HuH-7.5 (cell line): ENCODE data around the gene UXS1.

Experiments
- DNase-seq: peaks from one replicate; pipeline ENCODE4 v3.0.0; 2011; ENCODE audit warnings: low spot score

Gene UXS1

DNA sequence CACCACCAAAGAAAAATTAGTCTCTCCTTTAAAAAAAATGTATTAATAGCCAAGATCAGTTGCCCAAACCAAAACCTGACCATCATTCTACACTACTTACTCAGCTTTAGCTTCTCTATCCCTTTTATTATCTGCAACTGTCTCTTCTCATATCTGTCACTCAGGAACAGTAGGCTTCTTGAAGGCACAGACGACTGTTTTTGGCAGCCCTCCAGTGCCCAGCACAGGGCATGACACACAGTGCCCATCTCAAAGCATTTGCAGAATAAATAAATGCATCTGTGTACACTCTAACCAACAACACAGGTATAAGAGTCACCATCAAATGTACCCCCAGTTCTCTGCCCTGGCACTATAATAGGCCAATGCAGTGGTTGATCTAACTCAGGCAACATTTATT, 117.2 kb downstream of the UXS1 start:
- DNase-seq: no peak

DNA sequence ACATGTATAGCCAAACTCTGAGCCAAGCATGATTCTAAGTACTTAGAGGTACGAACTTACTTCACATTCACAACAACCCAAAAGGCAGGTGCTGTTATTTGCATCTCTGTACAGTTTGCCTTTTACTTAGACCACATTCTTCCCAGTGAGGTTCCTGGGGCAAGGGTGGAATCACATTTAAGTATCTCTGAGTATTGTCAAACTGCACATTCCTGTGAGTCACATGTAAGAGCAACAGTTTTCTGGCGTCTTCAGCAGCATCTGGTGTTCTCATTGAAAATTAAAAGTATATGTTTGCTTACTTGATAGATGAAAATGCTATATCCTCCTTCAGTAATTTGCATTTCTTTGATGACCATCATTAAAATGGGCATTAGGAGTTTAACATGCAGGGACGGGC, 119.1 kb downstream of the UXS1 start:
- DNase-seq: no peak

DNA sequence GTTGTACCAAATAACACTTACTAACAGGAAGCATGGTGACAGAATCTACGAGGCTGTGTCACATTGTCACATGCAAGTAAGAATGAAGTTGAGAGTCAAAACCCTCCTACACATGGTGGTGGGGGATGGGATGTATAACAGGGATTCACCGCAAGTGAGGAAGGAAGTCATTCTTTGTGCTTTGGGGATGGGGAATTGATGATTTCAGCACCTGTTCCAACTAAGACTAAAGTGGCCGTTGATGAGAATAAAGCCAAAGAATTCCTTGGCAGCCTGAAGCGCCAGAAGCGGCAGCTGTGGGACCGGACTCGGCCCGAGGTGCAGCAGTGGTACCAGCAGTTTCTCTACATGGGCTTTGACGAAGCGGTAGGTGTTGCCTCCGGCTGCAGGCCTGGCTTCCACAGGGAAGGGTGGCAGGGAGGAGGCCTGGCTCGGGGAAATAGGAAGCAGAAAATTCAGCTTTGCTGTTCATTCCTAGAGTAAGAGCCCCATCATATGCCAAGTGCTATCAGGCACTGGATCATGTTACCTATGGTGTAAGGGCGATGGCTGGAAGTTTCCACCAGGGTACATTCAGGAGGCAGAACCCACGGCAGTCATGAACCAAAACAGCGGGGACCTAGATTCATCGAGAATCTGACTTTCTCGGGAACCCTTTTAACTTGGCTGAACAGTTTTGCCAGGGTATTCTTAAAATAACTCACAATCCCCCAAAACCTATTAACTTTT, 120.3 kb downstream of the UXS1 start:
- no peak for DNase-seq

DNA sequence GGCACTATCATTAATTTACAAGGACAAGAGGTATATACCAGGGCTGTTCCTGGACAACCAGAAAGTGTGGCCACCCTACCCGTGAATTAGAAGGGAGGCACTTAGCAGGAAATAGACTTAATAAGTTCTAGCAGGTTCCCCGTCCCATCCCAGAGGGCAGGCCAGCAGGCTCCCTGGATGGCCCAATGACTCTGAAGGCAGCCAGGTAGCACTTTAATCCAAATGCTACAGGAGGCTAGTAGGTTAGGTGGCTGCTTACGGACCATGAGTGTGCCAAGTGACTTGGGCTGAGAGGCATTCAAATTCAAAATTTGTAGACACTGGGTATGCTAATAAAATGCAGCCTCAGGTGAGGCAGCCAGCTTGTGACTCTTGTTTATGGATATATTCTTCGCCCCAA, 123.9 kb downstream of the UXS1 start:
- no peak for DNase-seq

DNA sequence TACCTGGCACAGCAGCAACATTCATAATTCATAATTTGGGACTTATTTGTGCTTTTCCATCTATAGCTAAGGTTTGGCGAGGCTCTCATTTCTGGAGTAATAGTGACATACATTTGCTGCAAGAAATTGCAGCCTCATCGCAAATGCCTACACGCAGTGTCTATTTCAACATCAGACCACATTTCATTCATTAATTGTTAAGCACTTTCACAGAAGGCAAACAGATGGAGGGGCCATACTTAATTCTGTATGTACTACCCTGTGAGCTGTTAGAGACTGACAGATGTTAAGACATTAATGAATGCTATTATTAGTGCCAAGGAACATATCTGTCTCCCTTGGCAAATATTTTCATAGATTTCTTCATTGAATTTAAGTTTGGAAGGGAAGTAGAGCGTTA, 125.7 kb downstream of the UXS1 start:
- no peak for DNase-seq

DNA sequence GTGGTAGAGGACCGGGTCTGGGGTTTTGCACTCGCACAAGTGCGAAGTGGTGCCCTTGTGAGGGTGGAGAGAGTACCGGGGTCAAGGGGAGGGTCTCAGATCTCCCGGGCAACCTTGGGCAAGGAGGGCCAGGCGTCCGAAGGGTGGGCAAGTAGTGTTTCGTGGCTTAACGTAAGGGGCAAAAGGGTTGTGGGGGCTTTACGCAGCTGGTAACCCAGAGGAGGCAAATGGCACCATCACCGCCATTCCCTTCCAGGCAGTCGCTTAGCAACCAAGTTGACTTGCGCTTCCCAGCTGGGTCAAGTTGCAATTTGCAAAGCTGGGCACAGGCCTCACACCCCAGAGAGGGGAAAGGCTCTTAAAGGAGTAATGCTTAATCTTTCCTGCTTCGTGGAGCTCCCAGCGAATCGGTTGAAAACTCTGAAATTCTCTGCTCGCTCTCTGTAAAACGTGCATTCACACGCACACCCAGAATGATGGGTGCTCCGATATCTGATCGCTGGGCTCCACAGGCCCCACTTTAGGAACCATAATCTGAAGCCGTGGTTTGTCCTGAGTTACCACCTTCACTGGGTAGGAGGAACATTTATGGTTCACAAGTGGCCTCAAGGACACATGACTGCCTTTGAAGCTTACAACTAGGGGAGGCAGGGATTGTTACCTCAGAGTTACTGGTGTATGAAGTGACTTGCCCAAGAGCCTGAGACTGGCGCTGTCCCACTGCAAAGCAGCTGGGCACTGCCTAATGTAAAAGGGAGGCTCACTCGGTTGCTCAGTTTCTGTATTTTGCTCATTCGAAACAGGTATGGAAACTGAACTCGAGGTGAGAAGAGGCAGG, 127.9 kb downstream of the UXS1 start:
- DNase-seq: no peak

DNA sequence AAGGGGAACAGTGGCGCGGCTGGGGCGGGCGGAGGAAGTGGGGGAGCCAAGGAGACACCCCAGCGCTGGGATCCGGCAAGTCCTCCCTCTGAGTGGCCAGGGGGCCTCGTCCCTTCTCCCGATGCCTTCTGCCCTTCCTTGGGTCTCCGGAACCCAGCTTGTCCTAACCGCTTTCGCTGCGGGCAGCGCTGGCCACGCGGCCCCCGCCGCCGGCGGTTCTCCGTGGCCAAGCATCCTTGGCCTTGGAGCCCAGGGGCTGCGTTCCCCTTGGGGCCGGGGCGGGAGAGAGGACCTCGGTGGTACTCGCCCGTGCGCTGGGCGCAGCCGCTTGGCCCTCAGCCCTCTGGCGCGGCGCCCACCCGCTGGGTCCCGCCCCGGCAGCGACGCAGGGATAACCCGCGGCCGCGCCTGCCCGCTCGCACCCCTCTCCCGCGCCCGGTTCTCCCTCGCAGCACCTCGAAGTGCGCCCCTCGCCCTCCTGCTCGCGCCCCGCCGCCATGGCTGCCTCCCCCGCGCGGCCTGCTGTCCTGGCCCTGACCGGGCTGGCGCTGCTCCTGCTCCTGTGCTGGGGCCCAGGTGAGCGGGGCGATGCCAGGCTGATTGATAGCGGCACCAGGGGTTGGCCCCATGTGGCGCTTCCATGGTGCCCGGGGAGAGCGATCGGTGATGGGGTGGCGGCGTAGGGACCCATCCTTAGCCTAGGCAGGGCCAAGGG, 128.7 kb downstream of the UXS1 start:
- no peak for DNase-seq

DNA sequence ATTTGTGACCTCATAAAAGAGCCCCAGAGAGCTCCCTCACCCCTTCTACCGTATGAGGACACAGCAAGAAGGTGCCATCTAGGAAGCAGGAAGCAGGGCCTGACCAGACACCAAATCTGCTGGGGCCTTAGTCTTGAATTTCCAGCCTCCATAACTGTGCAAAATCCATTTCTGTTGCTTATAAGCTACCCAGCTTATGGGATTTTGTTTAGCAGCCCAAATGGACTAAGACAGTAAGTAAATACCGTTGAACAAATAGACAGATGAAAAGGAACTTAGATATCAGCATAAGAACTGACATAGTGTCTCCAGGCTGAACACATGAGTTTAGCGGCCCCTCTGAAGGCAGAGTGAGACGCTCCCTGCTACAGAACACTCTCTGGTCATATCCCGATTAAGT, 130.9 kb downstream of the UXS1 start:
- DNase-seq: no peak

DNA sequence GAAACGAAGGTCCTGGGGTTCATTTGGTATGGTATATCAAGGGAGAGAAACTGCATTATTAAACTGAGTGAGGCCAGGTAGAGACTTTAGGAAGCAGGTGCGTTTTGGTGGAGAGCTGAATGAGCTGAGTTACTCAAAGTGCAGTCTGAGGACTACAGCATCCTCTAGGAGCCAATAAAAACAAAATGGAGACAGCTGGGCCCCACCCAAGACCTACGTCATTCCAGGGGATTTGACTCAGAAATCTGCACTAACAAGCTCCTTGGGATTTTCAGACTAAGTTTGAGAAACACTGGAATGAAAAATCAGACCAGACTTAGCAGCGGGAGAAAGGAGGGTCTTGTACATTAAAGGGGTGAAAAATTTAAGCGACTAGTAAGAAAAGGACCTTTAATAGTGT, 131.5 kb downstream of the UXS1 start:
- DNase-seq: no peak

DNA sequence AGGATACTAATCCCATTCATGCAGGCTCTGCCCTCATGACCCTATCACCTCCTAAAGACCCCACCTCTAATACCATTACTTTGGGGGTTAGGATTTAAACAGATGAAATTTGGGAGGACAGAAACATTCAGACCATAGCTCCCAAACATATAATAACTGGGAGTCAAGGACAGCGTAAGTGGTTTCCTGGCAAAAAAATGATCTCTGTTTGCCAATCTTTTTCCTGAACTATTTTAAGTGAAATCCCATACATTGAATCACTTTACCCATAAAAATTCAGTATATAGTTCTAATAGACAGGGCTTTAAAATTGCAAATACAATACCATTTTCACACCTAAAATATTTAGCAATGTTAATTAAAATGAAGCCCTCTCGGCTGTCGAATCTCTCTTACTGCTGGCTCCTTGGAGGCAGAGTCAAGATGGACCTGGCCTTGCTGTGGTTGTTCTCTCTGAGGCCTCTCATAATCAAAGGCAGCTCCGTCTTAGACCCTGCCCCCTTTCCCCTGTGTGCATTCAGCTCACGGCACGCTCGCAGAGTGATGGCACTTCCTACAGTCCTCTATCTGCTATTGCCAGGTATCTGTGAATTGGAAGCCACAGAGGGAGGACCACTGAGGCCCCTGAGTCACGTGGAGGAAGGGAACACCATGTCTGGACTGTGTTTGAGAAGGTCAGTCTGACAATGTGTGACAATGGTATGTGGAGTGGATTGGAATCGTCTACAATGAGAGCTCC, 132.3 kb downstream of the UXS1 start:
- no peak for DNase-seq

DNA sequence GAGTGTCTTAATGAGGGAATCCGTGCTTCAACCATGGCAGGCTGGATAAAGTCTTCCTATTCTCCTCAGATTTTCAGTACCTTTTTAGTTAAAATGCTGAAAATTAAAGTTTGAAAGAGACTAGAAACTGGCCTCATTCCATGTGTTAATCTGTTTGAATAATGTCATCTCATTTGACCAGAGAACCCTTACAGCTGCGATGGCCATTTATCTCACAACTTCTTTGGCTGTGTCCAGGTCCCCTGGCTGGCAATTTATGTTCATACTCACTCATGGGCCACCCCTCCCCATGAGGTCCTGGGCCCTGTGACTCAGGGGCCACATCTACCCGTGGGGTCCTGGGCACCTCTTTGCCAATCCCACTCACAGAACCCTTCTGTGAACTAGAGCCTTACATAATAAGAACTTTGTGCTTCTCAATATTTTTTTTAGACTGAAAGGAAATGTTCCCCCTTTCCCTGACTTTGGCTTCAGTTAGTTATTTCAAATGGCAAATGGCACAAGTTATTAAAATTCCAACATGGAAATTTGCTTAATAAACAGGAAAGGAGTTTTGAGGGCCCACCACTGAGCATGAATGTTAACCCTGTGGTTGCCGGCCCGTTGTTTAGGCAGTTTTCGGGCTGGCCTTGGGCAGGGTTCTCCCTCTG, 134.6 kb downstream of the UXS1 start:
- no peak for DNase-seq

DNA sequence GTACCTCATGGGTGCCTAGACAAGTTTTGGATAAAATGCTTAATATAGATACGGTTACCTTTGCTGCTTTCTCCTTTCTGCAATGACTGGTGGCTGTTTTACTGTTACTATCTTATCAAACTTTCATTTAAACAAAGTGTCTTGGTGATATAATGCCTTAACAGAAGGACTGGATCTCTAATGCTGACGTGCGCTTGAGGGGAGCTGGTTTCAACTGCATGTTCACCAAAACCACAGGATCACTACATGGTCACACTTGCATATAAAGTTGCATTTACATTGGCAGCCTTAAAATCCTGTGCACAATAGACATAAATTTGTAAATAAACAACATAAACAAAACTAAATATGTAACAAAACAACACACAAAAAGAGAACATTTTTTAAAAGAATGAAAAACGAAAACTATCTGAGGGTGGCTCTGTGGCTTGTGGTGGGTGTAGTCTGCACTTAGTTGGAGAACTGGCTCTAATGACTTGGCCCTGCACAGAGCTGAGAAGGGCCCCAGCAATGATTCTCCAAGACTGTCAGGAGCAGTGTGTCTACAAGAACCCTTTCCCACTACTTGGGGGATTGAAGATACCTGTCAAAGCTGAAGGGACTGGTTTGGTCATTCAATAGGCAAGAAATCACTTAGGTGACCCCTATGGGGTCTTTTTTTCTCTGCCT, 135.5 kb downstream of the UXS1 start:
- no peak for DNase-seq

DNA sequence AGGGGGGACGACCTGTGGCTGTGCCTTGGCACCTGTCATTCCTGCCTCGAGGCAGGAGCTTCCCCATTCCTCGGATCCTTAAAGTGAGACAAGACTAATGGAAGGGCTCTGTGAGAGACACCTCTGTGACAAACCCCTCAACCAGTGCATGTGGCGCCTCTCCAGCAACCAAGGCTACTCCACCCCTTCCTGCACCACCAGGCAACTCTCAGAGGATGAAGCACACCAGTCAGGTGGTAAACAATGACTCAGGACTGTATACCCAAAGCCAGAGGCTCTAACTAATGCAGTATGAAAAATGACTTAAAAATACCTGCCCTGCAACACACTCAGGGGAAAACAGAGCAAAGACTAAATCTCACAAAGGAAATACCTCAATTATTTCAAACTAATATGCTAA, 136.9 kb downstream of the UXS1 start:
- DNase-seq: no peak

DNA sequence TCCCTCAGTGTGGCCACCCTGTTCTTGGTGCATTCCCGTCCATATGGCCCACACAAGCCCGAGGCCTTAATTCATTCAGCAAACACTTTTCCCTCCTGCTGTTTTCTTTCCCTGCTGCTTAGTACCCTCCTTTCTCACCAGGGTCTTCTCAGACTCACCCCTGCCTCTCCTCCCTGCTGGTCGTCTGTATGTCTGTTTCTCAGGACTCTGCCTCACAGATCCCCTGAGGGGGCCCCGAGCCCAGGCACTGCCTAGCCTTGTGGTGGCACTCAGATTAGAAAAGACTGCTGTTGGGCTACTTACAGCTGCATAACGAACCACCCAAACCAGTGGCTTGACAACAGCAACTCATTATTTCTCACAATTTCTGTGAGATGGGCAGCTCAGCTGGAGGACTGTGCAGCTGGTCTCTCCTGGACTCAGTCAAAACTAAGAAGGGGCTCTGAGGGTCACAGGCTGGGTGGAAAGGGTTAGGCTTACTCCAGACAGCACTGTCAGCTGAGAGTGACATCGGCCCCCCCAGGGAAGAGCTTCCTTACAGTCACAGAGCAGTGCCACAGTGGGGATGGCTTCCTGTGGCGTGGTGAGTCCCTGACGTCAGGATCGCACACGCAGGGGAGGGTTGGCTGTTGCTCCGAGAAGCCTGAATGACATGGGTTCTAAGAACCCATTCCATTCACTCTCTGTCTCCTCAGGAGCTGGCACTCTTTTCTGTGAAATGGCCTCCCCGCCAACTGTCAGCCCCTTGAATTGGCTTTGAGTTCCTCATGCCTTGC, 139.0 kb downstream of the UXS1 start:
- DNase-seq: no peak

DNA sequence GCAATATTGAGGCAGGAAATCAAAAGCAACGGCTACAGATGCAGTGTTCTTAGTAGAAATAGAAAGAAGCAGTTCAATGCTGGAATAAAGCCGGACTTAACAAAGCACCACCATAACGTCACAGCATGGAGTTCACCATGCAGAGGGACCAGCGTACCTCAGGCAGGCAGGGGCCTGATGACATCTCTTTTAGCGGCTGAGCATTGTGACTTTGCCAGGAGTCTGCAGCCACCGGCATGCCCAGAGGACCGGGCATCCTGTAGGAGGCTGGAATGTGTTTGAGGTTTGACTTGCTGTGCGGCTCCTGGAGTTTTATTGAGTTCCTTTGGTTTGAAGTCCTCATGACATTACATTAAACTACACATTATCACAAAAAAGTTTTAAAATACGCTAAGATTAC, 139.8 kb downstream of the UXS1 start:
- DNase-seq: no peak

DNA sequence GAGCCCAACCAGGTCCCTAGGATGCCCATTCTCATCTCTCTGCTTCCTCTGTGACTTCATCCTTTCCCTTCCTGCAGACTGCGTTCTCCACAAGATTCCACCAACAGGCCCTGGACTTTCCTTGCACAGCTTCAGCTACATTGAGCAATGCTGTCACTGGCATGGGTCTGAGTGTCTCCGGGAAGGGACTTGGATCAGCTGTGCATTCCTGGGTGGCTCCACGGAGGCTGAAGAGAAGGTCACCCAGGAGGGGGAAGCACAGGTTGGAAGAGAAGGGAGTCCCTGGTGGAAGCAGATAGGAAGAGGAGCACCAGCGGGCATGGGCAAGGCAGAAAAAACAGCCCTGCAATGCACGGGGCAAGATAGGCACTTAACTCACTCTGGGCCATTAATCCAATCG, 140.5 kb downstream of the UXS1 start:
- no peak for DNase-seq

DNA sequence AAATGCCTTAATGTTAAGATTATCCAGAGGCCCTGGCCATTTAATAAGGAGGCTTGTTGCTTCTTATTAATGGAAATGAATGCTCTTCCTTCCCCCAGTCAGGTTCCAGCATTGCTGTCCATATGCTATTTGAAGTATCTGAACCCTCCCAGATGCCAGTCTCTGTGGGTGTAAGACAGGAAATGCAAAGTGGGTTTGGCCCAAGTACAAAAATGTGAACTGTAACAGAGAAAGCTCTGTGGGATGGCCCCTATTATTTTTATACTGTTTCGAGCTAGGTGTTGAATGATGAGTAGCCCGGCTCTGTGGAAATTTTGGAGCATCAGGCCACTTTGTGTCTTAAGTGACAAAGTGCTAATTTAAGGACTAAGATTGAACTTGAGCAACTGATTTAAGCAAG, 141.0 kb downstream of the UXS1 start:
- no peak for DNase-seq

DNA sequence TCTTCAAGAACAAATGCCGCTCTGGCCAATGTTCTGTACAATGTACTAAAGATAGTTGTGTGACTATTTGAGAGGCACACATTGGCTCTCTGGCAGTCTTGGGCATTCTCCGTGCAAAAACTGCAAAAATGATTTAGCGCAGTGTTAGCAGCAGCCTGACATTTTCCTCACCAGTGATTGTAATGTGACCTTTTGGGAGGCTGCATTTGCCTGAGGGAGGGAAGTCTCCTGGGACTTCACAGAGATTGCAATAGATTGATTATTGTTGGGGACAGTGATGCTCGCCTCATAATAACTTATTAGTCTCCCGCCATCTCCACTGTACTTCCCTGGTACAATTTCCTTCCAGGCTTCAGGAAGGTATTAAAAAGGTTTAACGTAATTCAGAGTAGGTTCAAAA, 149.2 kb downstream of the UXS1 start:
- no peak for DNase-seq

DNA sequence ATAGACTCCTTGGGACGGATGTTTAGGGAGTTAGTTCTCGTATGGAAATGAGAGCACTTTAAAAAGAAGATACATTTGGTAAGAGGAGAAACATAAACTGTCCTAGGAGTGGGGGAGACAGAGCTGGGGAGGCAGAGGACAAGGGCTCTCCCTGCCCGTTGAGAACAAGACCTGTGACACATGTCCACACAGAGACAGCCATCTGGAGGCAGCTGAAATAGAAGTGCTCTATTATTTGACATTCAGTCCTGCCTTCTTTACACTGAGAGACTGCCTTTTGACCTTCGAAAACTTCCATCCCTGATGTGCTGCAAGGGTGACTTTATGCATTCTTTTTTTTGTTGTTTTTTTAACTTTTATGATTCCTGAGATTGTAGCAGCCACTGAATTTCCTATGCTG, 150.1 kb downstream of the UXS1 start:
- DNase-seq: no peak
